ENCODE data around the gene ARHGAP44. TPM values are rescaled to one million over a fixed set of nuclear protein-coding genes. Genes with fewer than 3 reads are reported as not detected.

The ARHGAP44 gene
- total and polyA plus RNA-seq, 2 experiments from 2014 or later, result 4.6 to 5.4 TPM

- H2AFZ ChIP-seq, result no peak overlapping the region
- H3K9me3 ChIP-seq (ENCODE audit: low read depth), result no peaks in the 10 kb centered on the region
- H3K9me2 ChIP-seq (replicated peaks; ENCODE audit: insufficient read depth), result no peaks in the 10 kb centered on the region
- no peak for DNase-seq (ENCODE audit: low spot score)
- H3K27me3 ChIP-seq, result no peaks in the 10 kb centered on the region
- H3K4me3 ChIP-seq, result no peak overlapping the region
- TF ChIP-seq EZH2phosphoT487 (IDR thresholded peaks at IDR 0.05; ENCODE audit: low read depth, severe bottlenecking, unreplicated experiment) (no peak), CTCF (IDR thresholded peaks at IDR 0.05; ENCODE audit: poor library complexity) (no peak), EZH2 (IDR thresholded peaks at IDR 0.05; ENCODE audit: borderline replicate concordance) (no peak)
- no peaks in the 10 kb centered on the region for H3K36me3 ChIP-seq (replicated peaks; ENCODE audit: insufficient read depth, low read depth)
- H3K27ac ChIP-seq, result no peak overlapping the region
- H3K4me2 ChIP-seq, result no peak overlapping the region
- H3K79me2 ChIP-seq, result no peaks in the 10 kb centered on the region
- no peaks in the 10 kb centered on the region for H3K4me1 ChIP-seq (ENCODE audit: insufficient read depth)
- no peaks in the 10 kb centered on the region for H4K20me1 ChIP-seq (ENCODE audit: insufficient read depth, poor library complexity, severe bottlenecking)
- 99% methylated on average over 8 of the region's 8 CpGs for WGBS (ENCODE audit: low lambda C conversion rate, missing lambda C conversion rate)
Observed at GRCh38 chr17:13000561-13000960, 211.3 kb downstream of the ARHGAP44 start.

- WGBS (ENCODE audit: low lambda C conversion rate, missing lambda C conversion rate), result 80% methylated on average over 15 of the region's 15 CpGs
- Histone ChIP-seq H3K36me3 (replicated peaks; ENCODE audit: insufficient read depth, low read depth) (no peaks in the 10 kb centered on the region), H3K27me3 (no peaks in the 10 kb centered on the region), H2AFZ (no peak overlapping the region), H4K20me1 (ENCODE audit: insufficient read depth, poor library complexity, severe bottlenecking) (no peaks in the 10 kb centered on the region), H3K27ac (peak overlapping the region; percentile 27), H3K9me3 (ENCODE audit: low read depth) (no peaks in the 10 kb centered on the region), H3K9me2 (replicated peaks; ENCODE audit: insufficient read depth) (no peaks in the 10 kb centered on the region), H3K4me3 (no peak overlapping the region), H3K79me2 (no peaks in the 10 kb centered on the region), H3K4me1 (ENCODE audit: insufficient read depth) (no peaks in the 10 kb centered on the region), H3K4me2 (no peak overlapping the region)
- TF ChIP-seq EZH2 (IDR thresholded peaks at IDR 0.05; ENCODE audit: borderline replicate concordance) (no peak), CTCF (IDR thresholded peaks at IDR 0.05; ENCODE audit: poor library complexity) (no peak), EZH2phosphoT487 (IDR thresholded peaks at IDR 0.05; ENCODE audit: low read depth, severe bottlenecking, unreplicated experiment) (no peak)
- DNase-seq (ENCODE audit: low spot score), result peak; percentile 27
Observed at GRCh38 chr17:13001991-13002615, 212.8 kb downstream of the ARHGAP44 start.

- 48% methylated on average over 15 of the region's 15 CpGs for WGBS (ENCODE audit: low lambda C conversion rate, missing lambda C conversion rate)
- no peak overlapping the region for H3K4me3 ChIP-seq
- H4K20me1 ChIP-seq (ENCODE audit: insufficient read depth, poor library complexity, severe bottlenecking), result no peaks in the 10 kb centered on the region
- H3K9me2 ChIP-seq (replicated peaks; ENCODE audit: insufficient read depth), result no peaks in the 10 kb centered on the region
- TF ChIP-seq CTCF (IDR thresholded peaks at IDR 0.05; ENCODE audit: poor library complexity) (peak; percentile 94), EZH2phosphoT487 (IDR thresholded peaks at IDR 0.05; ENCODE audit: low read depth, severe bottlenecking, unreplicated experiment) (no peak)
- no peak overlapping the region for H2AFZ ChIP-seq
- H3K9me3 ChIP-seq (ENCODE audit: low read depth), result no peaks in the 10 kb centered on the region
- H3K4me2 ChIP-seq, result no peak overlapping the region
- H3K36me3 ChIP-seq (replicated peaks; ENCODE audit: insufficient read depth, low read depth), result no peaks in the 10 kb centered on the region
- H3K79me2 ChIP-seq, result no peaks in the 10 kb centered on the region
- H3K27me3 ChIP-seq, result no peaks in the 10 kb centered on the region
- peak; percentile 88 for DNase-seq (ENCODE audit: low spot score)
- H3K4me1 ChIP-seq (ENCODE audit: insufficient read depth), result no peaks in the 10 kb centered on the region
- no peak overlapping the region for H3K27ac ChIP-seq
Observed at GRCh38 chr17:13002761-13003453, 213.6 kb downstream of the ARHGAP44 start.
